Upper lobe of left lung (tissue), 4 donors: ENCODE results near the gene STIM2.

ENCODE experiments used
- CTCF ChIP-seq, 6 experiments: fragments of 450-650 bp in 4 of 6; fragments of 200-600 bp in 2 of 6; sonication (generic) in 2 of 6; IDR thresholded peaks; one replicate each; pipeline ENCODE4 v1.5.1; 2016 to 2019; ENCODE audit warnings: antibody characterized with exemption in 6 of 6
- POLR2A ChIP-seq, 4 donors: fragments of 450-650 bp; IDR thresholded peaks; one replicate each; pipeline ENCODE4 v1.5.1; 2016 to 2017; ENCODE audit warnings: antibody characterized with exemption in 4 of 4, mild to moderate bottlenecking in 2 of 4
- POLR2AphosphoS5 ChIP-seq, 2 donors: sonication (generic); formaldehyde crosslinking; IDR thresholded peaks; one replicate each; pipeline ENCODE4 v1.5.1; 2017; ENCODE audit warnings: antibody characterized with exemption in 2 of 2

GRCh38 chr4:26952891-26953290, 92.2 kb downstream of the STIM2 start:
- TF ChIP-seq CTCF (IDR thresholded peaks at IDR 0.05), result no peak
- TF ChIP-seq POLR2A (IDR thresholded peaks at IDR 0.05), result no peak
- TF ChIP-seq POLR2AphosphoS5 (IDR thresholded peaks at IDR 0.05), result no peak
